Stomach smooth muscle (tissue), 2 donors: Measurements from ENCODE around the gene ARHGAP25.

Experiments
- H3K27ac ChIP-seq: one replicate; pipeline ENCODE4 v1.7.0; 2013; ENCODE audit warnings: mild to moderate bottlenecking, low read length, inconsistent platforms
- H3K27me3 ChIP-seq, 2 donors: one replicate each; pipeline ENCODE4 v1.7.0; 2013; ENCODE audit warnings: low read length in 2 of 2; ENCODE audit not compliant: insufficient read depth in 2 of 2, control insufficient read depth in 1 of 2
- H3K36me3 ChIP-seq, 2 donors: one replicate each; pipeline ENCODE4 v1.7.0; 2013; ENCODE audit warnings: low read length in 2 of 2; ENCODE audit not compliant: control insufficient read depth in 2 of 2, insufficient read depth in 2 of 2
- H3K4me1 ChIP-seq: one replicate; pipeline ENCODE4 v1.7.0; 2013; ENCODE audit warnings: low read length; ENCODE audit not compliant: control insufficient read depth, insufficient read depth
- H3K4me3 ChIP-seq, 2 donors: one replicate each; pipeline ENCODE4 v1.7.0; 2013; ENCODE audit warnings: low read length in 2 of 2
- H3K9ac ChIP-seq, 2 donors: one replicate each; pipeline ENCODE4 v1.7.0; 2013; ENCODE audit warnings: low read length in 2 of 2, mild to moderate bottlenecking in 1 of 2
- H3K9me3 ChIP-seq, 2 donors: one replicate each; pipeline ENCODE4 v1.7.0; 2013; ENCODE audit warnings: low read length in 2 of 2; ENCODE audit not compliant: control insufficient read depth in 2 of 2
- donor health status: healthy.
- donor health status: Pancreatic carcinoma.

ARHGAP25 gene

GRCh38 chr2:68700560-68700959 lies 34.1 kb upstream of the ARHGAP25 start:
- Histone ChIP-seq H3K4me1 (no peaks in the 10 kb centered on the region), H3K27me3 (no peaks in the 10 kb centered on the region), H3K4me3 (no peak overlapping the region), H3K9ac (no peak overlapping the region), H3K9me3 (peaks cover 0 to 3% of the 10 kb centered on the region in 2 donors), H3K36me3 (no peaks in the 10 kb centered on the region), H3K27ac (no peak overlapping the region)

DNA sequence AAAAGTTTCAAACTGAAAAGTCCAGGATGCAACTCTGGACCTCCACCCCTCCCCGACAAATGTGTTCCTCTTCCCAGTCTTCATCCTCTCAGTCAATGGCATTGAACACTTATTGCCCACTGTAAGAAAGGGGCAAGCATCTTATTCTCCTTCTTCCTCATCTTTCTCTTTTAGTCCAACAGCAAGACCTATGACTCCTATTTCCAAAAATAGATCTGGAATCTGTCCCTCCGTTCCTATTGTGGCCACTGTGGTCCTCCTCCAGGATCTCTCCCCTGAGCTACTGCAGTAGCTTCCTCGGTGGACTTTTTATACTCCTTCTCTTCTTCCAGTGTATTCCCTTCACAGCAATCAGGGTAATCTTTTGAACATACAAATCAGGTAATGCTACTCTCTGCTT lies 28.0 kb upstream of the ARHGAP25 start:
- peaks cover 8% of the 10 kb centered on the region for H3K4me1 ChIP-seq
- H3K9ac ChIP-seq: no peak overlapping the region
- no peaks in the 10 kb centered on the region for H3K27me3 ChIP-seq
- no peaks in the 10 kb centered on the region for H3K9me3 ChIP-seq
- H3K4me3 ChIP-seq: no peak overlapping the region
- H3K27ac ChIP-seq: no peak overlapping the region
- H3K36me3 ChIP-seq: no peaks in the 10 kb centered on the region

GRCh38 chr2:68708629-68709028 lies 26.0 kb upstream of the ARHGAP25 start:
- Histone ChIP-seq H3K27me3 (no peaks in the 10 kb centered on the region), H3K9ac (no peak overlapping the region), H3K4me1 (peaks cover 8% of the 10 kb centered on the region), H3K36me3 (no peaks in the 10 kb centered on the region), H3K9me3 (no peaks in the 10 kb centered on the region), H3K4me3 (no peak overlapping the region), H3K27ac (no peak overlapping the region)

GRCh38 chr2:68709421-68709911 lies 25.1 kb upstream of the ARHGAP25 start:
- H3K9ac ChIP-seq: no peak overlapping the region
- peaks cover 8% of the 10 kb centered on the region for H3K4me1 ChIP-seq
- peak overlapping the region in 1 of 2 donors; percentile 47 for H3K4me3 ChIP-seq
- no peaks in the 10 kb centered on the region for H3K27me3 ChIP-seq
- H3K36me3 ChIP-seq: no peaks in the 10 kb centered on the region
- H3K9me3 ChIP-seq: no peaks in the 10 kb centered on the region
- peak overlapping the region; percentile 24 for H3K27ac ChIP-seq

DNA sequence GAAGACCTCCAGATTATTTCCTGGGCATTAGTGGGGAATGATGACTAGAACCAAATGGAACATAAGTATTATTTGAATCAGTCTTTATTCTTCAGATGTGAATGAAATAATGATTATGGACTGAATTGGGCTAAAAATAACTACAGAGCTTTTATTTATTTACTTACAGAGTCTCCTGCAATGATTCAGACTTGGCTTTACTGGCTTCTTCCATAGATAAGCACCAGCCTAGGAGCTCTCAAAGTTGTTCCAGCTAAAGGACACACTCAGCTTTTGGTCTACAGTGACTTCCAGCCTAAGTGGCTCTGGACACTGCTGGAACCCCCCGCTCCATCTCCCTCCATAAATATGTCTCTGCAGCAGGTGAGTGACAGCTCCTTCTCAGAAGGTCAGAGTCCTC lies 24.3 kb upstream of the ARHGAP25 start:
- no peak overlapping the region for H3K27ac ChIP-seq
- no peaks in the 10 kb centered on the region for H3K27me3 ChIP-seq
- no peaks in the 10 kb centered on the region for H3K36me3 ChIP-seq
- H3K9me3 ChIP-seq: no peaks in the 10 kb centered on the region
- no peak overlapping the region for H3K4me3 ChIP-seq
- no peak overlapping the region for H3K9ac ChIP-seq
- peaks cover 8% of the 10 kb centered on the region for H3K4me1 ChIP-seq

GRCh38 chr2:68710756-68711155 lies 23.9 kb upstream of the ARHGAP25 start:
- Histone ChIP-seq H3K4me1 (peaks cover 8% of the 10 kb centered on the region), H3K27me3 (no peaks in the 10 kb centered on the region), H3K36me3 (no peaks in the 10 kb centered on the region), H3K9ac (no peak overlapping the region), H3K27ac (no peak overlapping the region), H3K9me3 (no peaks in the 10 kb centered on the region), H3K4me3 (no peak overlapping the region)

DNA sequence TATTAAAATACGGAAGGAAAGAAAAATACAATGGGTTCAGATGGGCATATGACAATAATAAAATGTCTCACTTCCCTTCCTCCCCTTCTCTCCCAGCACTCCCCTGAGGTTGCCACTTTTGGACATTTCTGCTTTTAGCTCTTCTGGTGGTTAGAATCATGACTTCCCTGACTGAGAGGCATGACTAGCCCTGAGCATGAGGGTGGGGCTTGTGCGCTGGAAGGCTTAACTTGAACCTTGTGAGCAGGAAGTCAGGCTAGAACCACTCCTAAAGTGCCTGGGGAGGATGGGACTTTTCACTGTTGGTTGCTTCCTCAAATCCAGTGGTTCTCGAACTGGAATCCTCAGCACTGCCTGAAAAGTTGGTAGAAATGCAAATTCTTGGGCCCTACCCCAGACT lies 19.7 kb upstream of the ARHGAP25 start:
- no peaks in the 10 kb centered on the region for H3K27me3 ChIP-seq
- peaks cover under 1% of the 10 kb centered on the region for H3K4me1 ChIP-seq
- H3K36me3 ChIP-seq: no peaks in the 10 kb centered on the region
- H3K9me3 ChIP-seq: no peaks in the 10 kb centered on the region
- no peak overlapping the region for H3K27ac ChIP-seq
- H3K4me3 ChIP-seq: no peak overlapping the region
- H3K9ac ChIP-seq: no peak overlapping the region

DNA sequence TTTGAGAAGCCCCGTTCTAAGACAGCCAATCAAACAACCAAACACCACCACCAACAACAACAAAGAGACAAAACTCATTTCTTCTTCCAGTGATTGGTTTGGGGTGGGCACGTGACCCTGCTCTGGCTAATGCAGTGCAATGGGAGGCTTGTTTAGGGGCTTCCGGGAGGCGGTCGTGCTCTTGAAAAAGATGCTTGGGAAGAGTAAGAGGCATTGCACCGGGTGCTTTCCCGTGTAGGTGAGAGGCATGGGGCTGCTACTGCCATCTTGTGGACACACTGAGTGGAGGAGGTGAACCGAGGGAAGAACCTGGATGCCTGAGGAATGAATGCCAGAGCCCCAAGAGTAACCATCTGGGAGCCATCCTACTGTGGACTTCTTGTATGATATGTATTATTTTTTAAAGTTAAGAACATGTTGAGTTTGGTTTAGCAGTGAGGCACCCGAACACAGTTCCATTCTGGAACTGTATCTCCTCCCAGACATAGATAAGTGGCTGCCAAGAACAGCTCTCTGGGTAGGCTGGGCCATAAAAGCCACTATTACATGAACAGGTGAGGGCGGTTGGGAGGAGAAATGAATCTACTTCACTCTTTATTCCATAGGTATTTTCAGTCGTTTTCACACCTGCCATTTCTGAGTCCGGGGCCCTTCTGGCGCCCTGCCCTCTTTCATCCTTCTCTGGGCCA lies 19.1 kb upstream of the ARHGAP25 start:
- H3K4me3 ChIP-seq: no peak overlapping the region
- no peaks in the 10 kb centered on the region for H3K4me1 ChIP-seq
- H3K9me3 ChIP-seq: no peaks in the 10 kb centered on the region
- no peak overlapping the region for H3K9ac ChIP-seq
- H3K36me3 ChIP-seq: no peaks in the 10 kb centered on the region
- H3K27me3 ChIP-seq: no peaks in the 10 kb centered on the region
- H3K27ac ChIP-seq: no peak overlapping the region

DNA sequence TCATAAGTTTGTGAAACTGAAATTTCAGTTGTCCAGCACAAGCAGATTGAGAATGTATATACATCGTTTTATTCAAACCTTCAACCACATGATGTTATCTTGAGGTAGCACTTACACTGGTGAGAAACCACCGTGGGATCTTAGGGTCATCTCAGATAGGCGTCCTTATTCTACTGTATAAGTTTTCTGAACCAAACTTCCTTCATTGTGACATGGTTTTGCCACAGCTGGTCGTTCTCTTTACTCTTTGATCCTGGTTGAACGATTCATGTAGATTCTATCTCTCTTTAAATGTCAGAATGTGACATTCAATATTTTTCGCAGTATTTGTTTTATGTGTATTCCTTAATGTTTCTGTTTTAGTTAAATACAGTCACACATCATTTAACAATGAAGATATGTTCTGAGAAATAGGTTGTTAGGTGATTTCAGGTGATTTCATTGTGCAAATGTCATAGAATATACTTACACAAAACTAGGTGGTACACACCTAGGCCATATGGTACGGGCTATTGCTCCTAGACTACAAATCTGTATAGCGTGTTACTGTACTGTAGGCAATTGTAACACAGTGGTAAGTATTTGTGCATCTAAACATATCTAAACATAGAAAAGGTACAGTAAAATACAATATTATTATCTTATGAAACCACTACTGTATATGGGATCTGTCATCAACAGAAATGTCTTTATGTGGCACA lies 17.9 kb upstream of the ARHGAP25 start:
- Histone ChIP-seq H3K4me1 (no peaks in the 10 kb centered on the region), H3K4me3 (no peak overlapping the region), H3K9ac (no peak overlapping the region), H3K36me3 (no peaks in the 10 kb centered on the region), H3K9me3 (no peaks in the 10 kb centered on the region), H3K27me3 (no peaks in the 10 kb centered on the region), H3K27ac (no peak overlapping the region)

DNA sequence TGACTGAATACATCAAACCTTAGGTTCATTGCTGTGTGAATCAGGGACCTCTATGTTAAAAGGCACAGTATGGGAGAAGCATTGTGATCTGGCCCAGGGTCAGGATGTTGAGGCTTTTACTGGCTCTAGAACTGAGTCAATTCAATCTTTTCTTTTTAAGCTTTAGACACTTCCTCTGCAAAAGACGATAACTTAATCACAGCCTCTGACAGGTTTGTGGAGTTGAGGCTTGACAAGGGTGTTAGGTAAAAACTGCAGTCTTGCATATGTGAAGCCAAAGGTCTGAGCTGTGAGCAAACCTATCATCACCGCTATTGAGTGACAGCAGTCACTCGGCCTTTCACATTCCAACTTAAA lies 17.3 kb upstream of the ARHGAP25 start:
- Histone ChIP-seq H3K9ac (no peak overlapping the region), H3K27me3 (no peaks in the 10 kb centered on the region), H3K4me3 (no peak overlapping the region), H3K36me3 (no peaks in the 10 kb centered on the region), H3K9me3 (no peaks in the 10 kb centered on the region), H3K27ac (no peak overlapping the region), H3K4me1 (no peaks in the 10 kb centered on the region)

GRCh38 chr2:68719912-68720311 lies 14.7 kb upstream of the ARHGAP25 start:
- H3K4me1 ChIP-seq: no peaks in the 10 kb centered on the region
- no peaks in the 10 kb centered on the region for H3K27me3 ChIP-seq
- no peaks in the 10 kb centered on the region for H3K9me3 ChIP-seq
- H3K27ac ChIP-seq: no peak overlapping the region
- no peak overlapping the region for H3K4me3 ChIP-seq
- H3K9ac ChIP-seq: no peak overlapping the region
- no peaks in the 10 kb centered on the region for H3K36me3 ChIP-seq
